OCI-LY7 (cell line): ENCODE data around the gene ARF6. TPM values are rescaled to one million over a fixed set of nuclear protein-coding genes. Genes with fewer than 3 reads are reported as not detected.

Experiments used
- BruUV-seq: library from RNA; stranded (reverse); fragments of 400-500 nt; replicated peaks from 2 replicates; lab custom pipeline; 2021; lab: Mats Ljungman, UMichigan
- CTCF ChIA-PET: fragments of 300-600 bp; sonication (Branson Sonifier 250); formaldehyde crosslinking; loops from one replicate; lab custom pipeline; 2022; ENCODE audit warnings: antibody characterized with exemption; ENCODE audit not compliant: unreplicated experiment; lab: Charles Lee
- POLR2A ChIA-PET: fragments of 300-600 bp; sonication (Branson Sonifier 250); formaldehyde crosslinking; loops from one replicate; lab custom pipeline; 2022; ENCODE audit warnings: antibody characterized with exemption; lab: Charles Lee
- DNase-seq: peaks from one replicate; pipeline ENCODE4 v3.0.0-alpha.2; 2015; ENCODE audit warnings: low spot score
- H2AFZ ChIP-seq: fragments of 200-600 bp; sonication (generic), shearing (Covaris generic); 2 replicates; pipeline ENCODE4 v1.6.1; 2014; ENCODE audit warnings: mild to moderate bottlenecking, antibody characterized with exemption, low read length, moderate library complexity
- H3K27ac ChIP-seq: fragments of 200-600 bp; sonication (generic); 2 replicates; pipeline ENCODE4 v1.5.1; 2014; ENCODE audit warnings: mixed run types, low read depth, mild to moderate bottlenecking, moderate library complexity, low read length, inconsistent platforms; ENCODE audit not compliant: poor library complexity, severe bottlenecking
- H3K36me3 ChIP-seq: fragments of 200-600 bp; sonication (generic); 2 replicates; pipeline ENCODE4 v1.6.1; 2014; ENCODE audit warnings: mild to moderate bottlenecking, antibody characterized with exemption, low read length, moderate library complexity, mixed read lengths; ENCODE audit not compliant: insufficient read depth
- H3K4me1 ChIP-seq: fragments of 200-600 bp; sonication (generic); 2 replicates; pipeline ENCODE4 v1.5.1; 2014; ENCODE audit warnings: mild to moderate bottlenecking, low read length; ENCODE audit not compliant: insufficient read depth, poor library complexity, severe bottlenecking
- H3K4me2 ChIP-seq: fragments of 200-600 bp; sonication (generic); 2 replicates; pipeline ENCODE4 v1.6.1; 2014; ENCODE audit warnings: mild to moderate bottlenecking, low read length
- H3K4me3 ChIP-seq: fragments of 200-600 bp; sonication (generic); 2 replicates; pipeline ENCODE4 v1.5.1; 2014; ENCODE audit warnings: mild to moderate bottlenecking, low read depth, low read length; ENCODE audit not compliant: poor library complexity, severe bottlenecking
- H3K79me2 ChIP-seq: fragments of 200-600 bp; sonication (generic); 2 replicates; pipeline ENCODE4 v1.6.1; 2016; ENCODE audit warnings: low read depth, mild to moderate bottlenecking, low read length, moderate library complexity, mixed read lengths; ENCODE audit not compliant: insufficient read depth
- H3K9me2 ChIP-seq: fragments of 200-600 bp; sonication (generic); 2 replicates; pipeline ENCODE4 v1.6.1; 2016; ENCODE audit warnings: mild to moderate bottlenecking, low read length, mixed read lengths; ENCODE audit not compliant: insufficient read depth
- H3K9me3 ChIP-seq: fragments of 200-600 bp; sonication (generic); 2 replicates; pipeline ENCODE4 v1.6.1; 2014; ENCODE audit warnings: mild to moderate bottlenecking, mixed run types, low read length, mixed read lengths
- H4K20me1 ChIP-seq: fragments of 200-600 bp; sonication (generic); 2 replicates; pipeline ENCODE4 v1.6.1; 2014; ENCODE audit warnings: mild to moderate bottlenecking, antibody characterized with exemption, low read length, moderate library complexity, mixed read lengths; ENCODE audit not compliant: insufficient read depth
- CTCF ChIP-seq: fragments of 200-600 bp; sonication (generic); conservative IDR thresholded peaks from 2 replicates; pipeline ENCODE4 v1.5.1; 2014; ENCODE audit warnings: mild to moderate bottlenecking, antibody characterized with exemption, low read length, moderate library complexity, mixed read lengths
- EZH2phosphoT487 ChIP-seq: fragments of 200-600 bp; sonication (generic); IDR thresholded peaks from 2 replicates; pipeline ENCODE4 v1.6.1; 2018; ENCODE audit warnings: low read depth, borderline replicate concordance, mild to moderate bottlenecking, mixed run types, antibody characterized with exemption, low read length, moderate library complexity, mixed read lengths
- intact Hi-C: fragments of 100-400 bp; cut with micrococcal nuclease; formaldehyde crosslinking; loops from one replicate; pipeline ENCODE4 v1.10.0; 2022; ENCODE audit not compliant: unreplicated experiment
- small RNA-seq: library from RNA; depleted of rRNA; stranded (forward); fragments of <200 nt; gene quantifications from one replicate; pipeline ENCODE3, GENCODE V24; 2014
- total RNA-seq, 2 experiments: library from RNA; depleted of rRNA in 1 of 2; stranded (reverse); fragments of >200 nt in 1 of 2; shearing (Covaris generic) in 1 of 2; gene quantifications; 2 replicates each; pipeline ENCODE4 v1.2.3, GENCODE V29; 2014 to 2022

ARF6 gene
- total RNA-seq, 2 experiments from 2014 or later, result 47.6 to 69.1 TPM

- no peak for TF ChIP-seq EZH2phosphoT487
- no peaks in the 10 kb centered on the region for H4K20me1 ChIP-seq
- DNase-seq, result no peak
- H3K9me2 ChIP-seq, result no peaks in the 10 kb centered on the region
- no peaks in the 10 kb centered on the region for H3K79me2 ChIP-seq
- H3K4me2 ChIP-seq, result no peak overlapping the region
- no peak overlapping the region for H3K27ac ChIP-seq
- intact Hi-C loops, result no loop called here
- BruUV-seq, result no TSS peak
- ChIA-PET CTCF (no interaction called here), POLR2A (no interaction called here)
- H3K9me3 ChIP-seq, result peaks cover 17% of the 10 kb centered on the region; the same call in 1 of the 2 replicates
- H2AFZ ChIP-seq, result no peak overlapping the region
- H3K4me1 ChIP-seq, result peaks cover 37% of the 10 kb centered on the region
- no peak overlapping the region for H3K4me3 ChIP-seq
- peaks cover 12% of the 10 kb centered on the region; the same call in 1 of the 2 replicates for H3K36me3 ChIP-seq
Observed at GRCh38 chr14:49942090-49942489, 49.2 kb downstream of the ARF6 start.

- TF ChIP-seq EZH2phosphoT487, result no peak
- TF ChIP-seq CTCF, result no peak
- no peak overlapping the region for H3K4me3 ChIP-seq
- POLR2A ChIA-PET, result interaction anchor here (0.6 to 0.7 kb wide), 3 partner anchors 9 to 310 kb away, joined by 3 read pairs; no protein-coding TSS in a partner anchor
- no peak overlapping the region for H2AFZ ChIP-seq
- no peak for DNase-seq
- H4K20me1 ChIP-seq, result no peaks in the 10 kb centered on the region
- intact Hi-C loops, result no loop called here
- no peak overlapping the region for H3K27ac ChIP-seq
- H3K4me1 ChIP-seq, result peaks cover 39% of the 10 kb centered on the region
- peaks cover 15% of the 10 kb centered on the region; the same call in 1 of the 2 replicates for H3K9me3 ChIP-seq
- H3K36me3 ChIP-seq, result peaks cover 12% of the 10 kb centered on the region; the same call in 1 of the 2 replicates
- CTCF ChIA-PET, result no interaction called here
- H3K9me2 ChIP-seq, result no peaks in the 10 kb centered on the region
- no TSS peak for BruUV-seq
- H3K79me2 ChIP-seq, result no peaks in the 10 kb centered on the region
- H3K4me2 ChIP-seq, result no peak overlapping the region
Observed at GRCh38 chr14:49944501-49944900, 51.6 kb downstream of the ARF6 start.

- H3K4me2 ChIP-seq, result peak overlapping the region; percentile 35
- no TSS peak for BruUV-seq
- H3K36me3 ChIP-seq, result peaks cover 5% of the 10 kb centered on the region; the same call in 1 of the 2 replicates
- intact Hi-C loops, result no loop called here
- TF ChIP-seq CTCF (no peak), EZH2phosphoT487 (no peak)
- H3K4me3 ChIP-seq, result no peak overlapping the region
- 0 out of 2 replicates have a peak, but pooled peaks cover 5% of the 10 kb centered on the region for H3K9me3 ChIP-seq
- H2AFZ ChIP-seq, result peak overlapping the region; percentile 63
- H3K4me1 ChIP-seq, result peaks cover 37% of the 10 kb centered on the region
- no peaks in the 10 kb centered on the region for H3K79me2 ChIP-seq
- H3K9me2 ChIP-seq, result no peaks in the 10 kb centered on the region
- H4K20me1 ChIP-seq, result no peaks in the 10 kb centered on the region
- POLR2A ChIA-PET, result interaction anchor here (0.6 to 2.7 kb wide), 10 partner anchors 10 to 30 kb away, joined by 3 to 12 read pairs (median 4); no protein-coding TSS in a partner anchor
- DNase-seq, result no peak
- CTCF ChIA-PET, result no interaction called here
- no peak overlapping the region for H3K27ac ChIP-seq
Observed at GRCh38 chr14:49945448-49946319, 52.8 kb downstream of the ARF6 start.

Small RNA genes within 50 kb of the gene (small RNA-seq; reads per million reads assigned to genes)
- gene RF00017, result not detected
- 1.2 reads per million, percentile 57 among the genes with 10 or more reads in this experiment for gene RN7SL2
- gene RN7SL3, result not detected
- gene RNU6-189P, result not detected

Other genes with a start within 250 kb of the ARF6 start
- gene POLE2, start 204.9 kb upstream of the ARF6 start, total RNA-seq (2014; rRNA removed; shearing (Covaris generic)), result 26.3 and 28.6 TPM in 2 replicates
- 30.3 and 36.8 TPM in 2 replicates for gene POLE2, start 204.9 kb upstream of the ARF6 start, total RNA-seq (2022)
- 0.25 and 0.26 TPM in 2 replicates for gene KLHDC1, start 200.0 kb upstream of the ARF6 start, total RNA-seq (2014; rRNA removed; shearing (Covaris generic))
- 0.37 TPM in 1 of 2 replicates, not detected in the other for gene KLHDC1, start 200.0 kb upstream of the ARF6 start, total RNA-seq (2022)
- gene KLHDC2, start 124.9 kb upstream of the ARF6 start, total RNA-seq (2014; rRNA removed; shearing (Covaris generic)), result 55.7 and 68.0 TPM in 2 replicates
- 53.7 and 64.9 TPM in 2 replicates for gene KLHDC2, start 124.9 kb upstream of the ARF6 start, total RNA-seq (2022)
- gene NEMF, start 40.3 kb upstream of the ARF6 start, total RNA-seq (2014; rRNA removed; shearing (Covaris generic)), result 63.2 and 71.3 TPM in 2 replicates
- gene NEMF, start 40.3 kb upstream of the ARF6 start, total RNA-seq (2022), result 67.5 and 79.4 TPM in 2 replicates
- 13.3 and 13.5 TPM in 2 replicates for gene VCPKMT, start 223.5 kb downstream of the ARF6 start, total RNA-seq (2014; rRNA removed; shearing (Covaris generic))
- 12.6 and 12.9 TPM in 2 replicates for gene VCPKMT, start 223.5 kb downstream of the ARF6 start, total RNA-seq (2022)